ENCODE measurements around the gene ZNF678.

GRCh38 chr1:227673441-227673840 lies 110.1 kb downstream of the ZNF678 start:
- TF ChIP-seq, protein P1, sequence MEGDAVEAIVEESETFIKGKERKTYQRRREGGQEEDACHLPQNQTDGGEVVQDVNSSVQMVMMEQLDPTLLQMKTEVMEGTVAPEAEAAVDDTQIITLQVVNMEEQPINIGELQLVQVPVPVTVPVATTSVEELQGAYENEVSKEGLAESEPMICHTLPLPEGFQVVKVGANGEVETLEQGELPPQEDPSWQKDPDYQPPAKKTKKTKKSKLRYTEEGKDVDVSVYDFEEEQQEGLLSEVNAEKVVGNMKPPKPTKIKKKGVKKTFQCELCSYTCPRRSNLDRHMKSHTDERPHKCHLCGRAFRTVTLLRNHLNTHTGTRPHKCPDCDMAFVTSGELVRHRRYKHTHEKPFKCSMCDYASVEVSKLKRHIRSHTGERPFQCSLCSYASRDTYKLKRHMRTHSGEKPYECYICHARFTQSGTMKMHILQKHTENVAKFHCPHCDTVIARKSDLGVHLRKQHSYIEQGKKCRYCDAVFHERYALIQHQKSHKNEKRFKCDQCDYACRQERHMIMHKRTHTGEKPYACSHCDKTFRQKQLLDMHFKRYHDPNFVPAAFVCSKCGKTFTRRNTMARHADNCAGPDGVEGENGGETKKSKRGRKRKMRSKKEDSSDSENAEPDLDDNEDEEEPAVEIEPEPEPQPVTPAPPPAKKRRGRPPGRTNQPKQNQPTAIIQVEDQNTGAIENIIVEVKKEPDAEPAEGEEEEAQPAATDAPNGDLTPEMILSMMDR (IDR thresholded peaks at IDR 0.05) = no peak
- no peak for TF ChIP-seq POLR2A (IDR thresholded peaks at IDR 0.05)
